Astrocyte of the hippocampus (primary cell): Measurements from ENCODE around the gene VGF.
"Not testable (repeated sequence)": the region's sequence is repeated elsewhere in the genome, so short reads cannot be mapped to it uniquely, and the experiment has no call there.

Experiments
- DNase-seq: peaks from one replicate; pipeline ENCODE4 v3.0.0; 2011; ENCODE audit warnings: low read depth, low spot score

The VGF gene

GRCh38 chr7:101165075-101165957, at the start of gene VGF:
Gene VGF, minus strand, starts transcription at chr7:101165569. Its CDS starts 726 bp downstream, at chr7:101164843.
- peak; percentile 97 for DNase-seq

DNA sequence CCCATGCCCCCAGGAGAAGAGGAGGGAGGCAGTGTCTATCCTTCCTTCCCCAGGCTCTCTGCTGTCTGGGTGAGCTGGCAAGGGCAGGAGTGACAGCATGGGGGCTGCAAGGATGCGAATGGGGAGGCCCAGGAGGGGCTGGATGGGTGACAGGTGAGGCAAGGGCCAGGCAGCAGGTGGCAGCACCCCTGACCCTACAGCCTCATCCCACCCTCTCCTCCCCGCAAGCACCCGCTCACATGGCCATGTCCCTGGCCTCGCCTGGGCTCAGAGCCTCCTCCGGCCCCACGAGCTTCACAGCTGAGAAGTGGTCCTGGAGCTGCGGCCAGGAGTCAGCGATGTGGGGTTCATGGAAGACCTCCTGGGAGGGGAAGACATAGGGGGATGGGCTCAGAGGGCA, 46.6 kb upstream of the VGF start:
- no peak for DNase-seq

GRCh38 chr7:101211501-101211900, 46.1 kb upstream of the VGF start:
- no peak for DNase-seq

- DNase-seq: no peak
These were observed 44.8 kb upstream of the VGF start for GRCh38 chr7:101210143-101210542.

DNA sequence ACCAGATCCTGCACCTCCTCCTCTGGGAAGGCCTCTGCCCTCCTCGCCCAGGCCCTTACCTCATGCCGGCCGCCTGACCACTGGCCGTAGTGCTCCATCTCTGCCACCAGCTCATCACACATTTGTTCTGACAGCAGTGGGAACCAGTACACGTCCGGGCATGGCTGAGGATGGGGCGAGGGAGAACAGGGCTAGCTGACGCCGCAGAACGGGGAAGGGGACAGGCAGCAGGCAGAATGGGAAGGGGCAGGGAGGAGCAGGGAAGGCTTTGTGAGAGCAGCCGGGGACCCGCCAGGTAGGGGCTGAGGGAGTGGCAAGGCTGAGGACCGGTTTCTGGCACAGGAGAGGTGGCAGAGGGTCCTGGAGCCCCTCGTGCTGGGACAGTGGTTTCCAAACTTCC, 43.4 kb upstream of the VGF start:
- DNase-seq: no peak

- DNase-seq: no peak
These were observed 42.1 kb upstream of the VGF start for GRCh38 chr7:101207459-101207858.

- DNase-seq: no peak
These were observed 41.3 kb upstream of the VGF start for GRCh38 chr7:101206665-101207042.

GRCh38 chr7:101205901-101206664, 40.7 kb upstream of the VGF start:
- DNase-seq: no peak

DNA sequence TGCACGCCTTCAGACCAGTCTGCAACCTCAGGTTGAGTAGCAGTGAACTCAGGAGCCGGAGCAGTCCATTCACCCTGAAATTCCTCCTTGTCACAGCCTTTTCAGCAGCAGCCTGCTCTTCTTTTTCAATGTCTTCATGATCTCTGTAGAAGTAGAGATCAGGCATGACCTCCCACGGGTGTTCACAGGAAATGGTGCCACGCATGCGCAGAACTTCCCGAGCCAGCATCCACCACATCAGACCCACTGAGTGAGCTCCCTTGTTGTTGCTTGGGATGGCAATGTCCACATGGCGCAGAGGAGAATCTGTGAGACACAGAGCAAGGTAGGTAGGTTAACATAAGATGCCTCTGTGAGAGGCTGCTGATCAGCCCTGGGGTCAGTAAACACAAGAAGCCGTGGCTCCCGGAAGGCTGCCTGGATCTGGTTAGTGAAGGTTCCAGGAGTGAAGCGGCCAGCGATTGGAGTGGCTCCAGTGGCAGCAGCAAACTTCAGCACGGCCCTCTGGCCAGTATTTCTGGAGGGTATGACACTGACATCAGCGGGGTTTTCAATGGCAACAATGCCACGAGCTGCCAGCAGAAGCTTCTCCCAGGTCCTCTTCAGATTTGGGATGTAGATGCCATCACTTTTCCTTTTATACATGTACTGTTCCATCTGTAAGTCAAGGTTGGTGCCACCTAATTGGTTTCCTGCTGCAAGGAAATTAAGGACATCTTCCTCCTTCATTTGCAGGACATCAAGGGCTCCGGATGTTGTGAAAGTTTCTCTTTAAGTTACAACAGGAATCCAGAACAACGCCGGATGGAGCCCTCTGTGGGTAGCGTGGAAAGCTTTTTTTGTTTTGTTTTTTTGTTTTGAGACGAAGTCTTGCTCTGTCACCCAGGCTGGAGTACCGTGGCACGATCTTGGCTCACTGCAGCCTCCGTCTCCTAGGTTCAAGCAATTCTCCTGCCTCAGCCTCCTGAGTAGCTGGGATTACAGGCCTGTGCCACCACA, 38.7 kb upstream of the VGF start:
- not testable (repeated sequence) for DNase-seq

- DNase-seq: no peak
These were observed 37.2 kb upstream of the VGF start for GRCh38 chr7:101202603-101202918.

DNA sequence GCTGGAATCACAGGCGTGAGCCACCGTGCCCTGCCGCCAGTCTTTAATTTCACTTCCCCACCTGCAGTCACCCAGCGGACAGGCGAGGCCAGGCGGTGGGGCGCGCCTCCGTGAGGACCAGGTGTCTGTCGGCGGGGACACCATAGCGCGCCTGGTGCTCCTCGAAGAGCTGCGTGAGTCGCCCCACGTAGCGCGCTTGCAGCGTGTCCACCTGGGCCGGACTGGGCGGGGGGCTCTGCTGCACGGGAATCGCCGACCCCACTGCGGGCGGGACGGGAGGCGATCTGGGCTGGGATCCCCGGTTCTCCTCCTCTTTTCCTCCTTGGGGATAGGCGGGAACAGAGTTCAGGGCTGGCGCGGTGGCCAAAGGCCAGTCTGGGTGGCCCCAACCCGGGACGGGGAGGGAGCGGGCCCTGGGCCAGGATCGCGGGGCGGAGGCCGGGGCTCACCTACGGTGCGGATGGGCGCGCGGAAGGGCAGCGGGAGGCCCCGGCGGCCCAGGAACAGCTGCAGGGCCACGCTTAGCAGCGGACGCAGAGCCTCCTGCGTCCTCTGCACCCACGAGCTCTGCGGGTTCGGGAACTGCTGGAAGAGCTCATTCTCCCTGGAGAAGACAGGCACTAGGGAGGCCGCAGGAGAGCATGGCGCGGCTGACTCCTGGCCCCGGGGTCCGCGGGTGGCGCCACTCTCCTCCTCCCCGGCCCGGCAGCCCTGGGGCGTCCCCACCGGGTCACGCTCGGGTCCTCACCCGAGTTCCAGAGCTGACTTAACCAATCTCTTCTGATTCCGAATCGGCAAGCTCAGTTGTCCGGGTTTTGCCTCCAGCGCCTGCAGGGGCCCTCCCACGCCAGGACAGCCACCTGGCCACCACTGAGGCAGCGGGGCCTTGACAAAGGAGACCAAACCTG, 36.6 kb upstream of the VGF start:
- DNase-seq: peak; percentile 23

DNA sequence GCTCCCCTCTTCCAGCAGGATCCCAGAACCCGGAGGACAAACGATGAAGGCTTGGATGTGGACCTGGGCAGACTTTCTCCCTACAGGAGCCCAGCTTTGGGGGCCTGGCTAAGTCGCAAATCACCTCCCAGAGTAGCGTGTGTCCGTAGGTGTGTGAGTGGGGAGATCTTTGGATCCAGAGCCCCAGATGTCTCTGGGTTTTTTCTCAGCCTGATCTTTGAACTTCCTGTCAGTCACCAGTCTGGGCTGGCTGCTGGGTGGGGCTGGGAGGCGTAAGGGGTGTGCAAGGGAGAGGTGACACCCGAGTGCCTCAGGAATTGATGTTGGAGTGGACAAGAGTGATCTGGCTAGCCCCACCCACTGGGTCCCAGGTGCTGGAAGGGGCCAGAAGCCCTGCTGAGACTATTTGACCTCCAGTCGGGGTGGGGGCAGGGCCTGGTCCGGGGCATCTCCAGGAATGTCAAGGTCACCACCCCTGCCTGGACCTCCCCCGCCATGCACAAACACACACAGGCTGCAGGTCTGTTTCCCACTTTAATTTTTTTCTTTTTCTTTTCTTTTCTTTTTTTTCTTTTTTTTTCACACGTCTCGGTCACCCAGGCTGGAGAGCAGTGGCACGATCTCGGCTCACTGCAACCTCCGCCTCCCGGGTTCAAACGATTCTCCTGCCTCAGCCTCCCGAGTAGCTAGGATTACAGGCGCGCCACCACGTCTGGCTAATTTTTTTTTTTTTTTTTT, 35.7 kb upstream of the VGF start, which contains the start of gene MOGAT3:
Gene MOGAT3 (minus strand): TSS at position 175 of the 738 bp plus-strand sequence. CDS start 182 bp downstream, outside the sequence.
- no peak for DNase-seq

GRCh38 chr7:101200504-101200861, 35.1 kb upstream of the VGF start:
- DNase-seq: no peak

GRCh38 chr7:101199522-101199921, 34.2 kb upstream of the VGF start:
- not testable (repeated sequence) for DNase-seq

DNA sequence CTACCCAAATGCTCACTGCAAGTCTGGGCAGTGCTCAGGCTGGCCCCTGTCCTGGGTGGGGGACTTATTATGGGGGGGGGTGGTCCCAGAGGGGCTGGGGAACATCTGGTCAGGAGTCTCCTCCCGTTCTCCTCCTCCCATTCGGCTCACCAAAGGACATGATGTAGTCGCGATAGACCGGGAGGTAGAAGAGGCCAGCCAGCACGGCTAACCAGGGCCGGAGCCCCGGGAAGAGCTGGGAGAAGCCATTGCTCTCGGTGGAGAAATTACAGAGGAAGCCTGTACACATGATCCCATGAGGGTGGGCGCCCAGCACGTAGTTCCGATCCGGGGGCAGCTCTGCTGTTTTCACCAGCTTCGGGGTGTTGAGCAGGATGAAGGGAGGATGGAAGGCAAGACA, 33.1 kb upstream of the VGF start:
- DNase-seq: no peak

DNA sequence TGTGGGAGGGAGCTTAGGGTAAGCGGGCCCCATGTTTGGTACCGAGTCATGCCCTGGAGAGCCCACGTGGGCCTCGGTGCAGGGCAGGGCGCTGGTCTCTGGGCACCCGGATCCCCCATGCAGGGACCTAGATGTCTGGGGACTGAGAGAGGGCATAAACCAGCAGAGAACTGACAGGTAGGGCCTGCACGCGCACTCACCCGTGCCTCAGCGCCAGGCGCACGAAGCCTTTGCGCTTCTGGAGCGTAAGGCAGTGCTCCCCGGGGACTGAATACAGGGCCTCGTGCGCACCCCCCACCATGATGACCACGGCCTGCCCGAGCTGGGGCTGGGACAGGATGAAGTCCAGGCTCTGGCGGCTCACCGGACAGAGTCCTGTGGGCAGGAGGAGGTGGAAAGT, 32.6 kb upstream of the VGF start:
- DNase-seq: no peak

DNA sequence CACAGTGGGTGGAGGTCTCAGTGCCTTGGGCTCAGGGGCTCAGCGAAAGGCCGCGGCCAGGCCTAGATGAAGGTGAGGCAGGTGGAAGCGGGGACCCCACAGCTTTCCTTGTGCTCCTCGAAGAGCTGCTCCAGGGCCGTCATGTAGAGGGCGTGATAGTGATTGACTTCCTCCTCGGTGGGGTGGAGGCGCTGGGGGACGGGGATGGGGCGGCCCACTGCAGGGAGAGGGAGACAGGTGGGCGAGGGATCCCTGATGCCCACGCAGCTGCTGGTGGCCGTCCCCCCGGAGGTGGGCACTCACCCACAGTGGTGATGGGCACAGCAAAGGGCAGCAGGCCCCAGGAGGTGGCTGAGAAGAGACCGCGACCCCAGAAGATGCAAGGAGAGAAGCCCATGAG, 30.5 kb upstream of the VGF start:
- DNase-seq: no peak

GRCh38 chr7:101189109-101189508, 23.7 kb upstream of the VGF start:
- no peak for DNase-seq

GRCh38 chr7:101186844-101187428, 21.6 kb upstream of the VGF start:
- no peak for DNase-seq

- DNase-seq: no peak
These were observed 20.8 kb upstream of the VGF start for GRCh38 chr7:101186194-101186593.
